ENCODE results near the gene USP31. TPM values are rescaled to one million over a fixed set of nuclear protein-coding genes. Genes with fewer than 3 reads are reported as not detected.

Gene USP31
- total and polyA plus RNA-seq, 2 of the 8 experiments (the other 6 are each of a cell fraction or from before 2014, with no cell fraction given) = 6.7 to 19.0 TPM

GRCh38 chr16:23143391-23143790, 5.9 kb downstream of the USP31 start:
- peaks cover 2 to 17% of the 10 kb centered on the region in 2 experiments for H4K20me1 ChIP-seq (replicated peaks in 1 of 2; ENCODE audit: control insufficient read depth in 1 of 2, insufficient read depth in 2 of 2, low read length in 2 of 2)

More at GRCh38 chr16:23143391-23143790, 5.9 kb downstream of the USP31 start:
- Histone ChIP-seq H3K79me1 (ENCODE audit: low read depth, low read length) (peaks cover 17% of the 10 kb centered on the region), H3K9ac (replicated peaks in 1 of 4; ENCODE audit: extremely low read depth in 1 of 4, low read depth in 3 of 4, low read length in 3 of 4) (no peak overlapping the region), H4K5ac (ENCODE audit: insufficient read length, low read depth, low read length) (no peak overlapping the region), H3K56ac (replicated peaks; ENCODE audit: insufficient read length, low read depth, low read length) (no peak overlapping the region), H3K18ac (ENCODE audit: extremely low read depth, low read length) (no peak overlapping the region), H2AK5ac (ENCODE audit: low read depth, low read length) (no peak overlapping the region), H2BK5ac (ENCODE audit: low read depth, low read length) (no peak overlapping the region), H4K8ac (ENCODE audit: extremely low read depth, insufficient read depth, low read length) (no peak overlapping the region), H3K4me2 (ENCODE audit: insufficient read depth in 1 of 2, low read depth in 2 of 2, low read length in 2 of 2) (no peak overlapping the region), H2AFZ (ENCODE audit: low read length) (no peak overlapping the region), H3K27ac (ENCODE audit: low read depth, low read length) (no peak overlapping the region), H3K23ac (ENCODE audit: insufficient read length) (no peak overlapping the region), H2BK15ac (ENCODE audit: low read length) (no peak overlapping the region), H3K4me3 (ENCODE audit: extremely low read depth in 1 of 4, insufficient read depth in 2 of 4, low read depth in 3 of 4, low read length in 4 of 4) (no peak overlapping the region), H2BK120ac (replicated peaks; ENCODE audit: low read depth, low read length) (no peak overlapping the region), H3K23me2 (ENCODE audit: low read depth, low read length) (peaks cover 3% of the 10 kb centered on the region; the same call in 1 of the 2 replicates), H3K79me2 (ENCODE audit: control insufficient read depth in 1 of 2, insufficient read depth in 2 of 2, low read length in 2 of 2) (peaks cover 6 to 96% of the 10 kb centered on the region in 2 experiments; a peak in 2 of 4 replicates), H3K36me3 (ENCODE audit: control insufficient read depth in 2 of 4, insufficient read depth in 4 of 4, low read length in 3 of 4) (no peaks in the 10 kb centered on the region), H2BK20ac (ENCODE audit: low read length) (no peak overlapping the region), H3K9me3 (ENCODE audit: insufficient read depth in 2 of 2, low read depth in 1 of 2, low read length in 1 of 2) (no peaks in the 10 kb centered on the region), H3K14ac (ENCODE audit: insufficient read length) (no peak overlapping the region), H4K91ac (replicated peaks; ENCODE audit: insufficient read length, low read length) (no peak overlapping the region), H3K4me1 (replicated peaks in 1 of 4; ENCODE audit: control insufficient read depth in 3 of 4, insufficient read depth in 4 of 4, low read length in 3 of 4) (peaks cover 8 to 18% (median 12%) of the 10 kb centered on the region in 4 experiments; a peak in 6 of 7 replicates), H2BK12ac (ENCODE audit: low read depth, low read length) (no peak overlapping the region), H3K27me3 (replicated peaks in 1 of 4; ENCODE audit: control insufficient read depth in 3 of 4, extremely low read depth in 1 of 4, insufficient read depth in 3 of 4, low read length in 3 of 4) (no peaks in the 10 kb centered on the region), H3K4ac (replicated peaks; ENCODE audit: insufficient read length, low read depth, low read length) (no peak overlapping the region)
- CTCF ChIA-PET (ENCODE audit: partially characterized antibody) = interaction anchor here (0.6 to 1.7 kb wide), 3 partner anchors 12 to 292 kb away, joined by 3 to 4 read pairs (median 3); no protein-coding TSS in a partner anchor
- DNase-seq (ENCODE audit: low read depth in 1 of 2, low spot score in 2 of 2) (no peak), FAIRE-seq (no peak)
- POLR2A ChIA-PET (ENCODE audit: partially characterized antibody) = no interaction called here
- 73% methylated on average over 2 of the region's 3 CpGs; no CpG with 5 or more reads in 1 of the 2 experiments for WGBS, 2 experiments (ENCODE audit: extremely low coverage in 1 of 2, insufficient coverage in 1 of 2, insufficient read length in 1 of 2, insufficient replicate concordance in 2 of 2, low coverage in 1 of 2, low lambda C conversion rate in 2 of 2, missing lambda C conversion rate in 1 of 2)
- TF ChIP-seq FOSL1 (IDR thresholded peaks at IDR 0.05; ENCODE audit: insufficient read depth, low read depth, low read length) (no peak), RBBP5 (IDR thresholded peaks at IDR 0.05; ENCODE audit: borderline replicate concordance, low read depth, low read length) (no peak), PHF8 (conservative IDR thresholded peaks at IDR 0.05; ENCODE audit: low read depth, low read length) (no peak), HDAC2 (IDR thresholded peaks at IDR 0.05; ENCODE audit: borderline replicate concordance in 1 of 2, low read depth in 2 of 2, low read length in 2 of 2) (no peak)
